ENCODE data around the gene PEAK1.

DNA sequence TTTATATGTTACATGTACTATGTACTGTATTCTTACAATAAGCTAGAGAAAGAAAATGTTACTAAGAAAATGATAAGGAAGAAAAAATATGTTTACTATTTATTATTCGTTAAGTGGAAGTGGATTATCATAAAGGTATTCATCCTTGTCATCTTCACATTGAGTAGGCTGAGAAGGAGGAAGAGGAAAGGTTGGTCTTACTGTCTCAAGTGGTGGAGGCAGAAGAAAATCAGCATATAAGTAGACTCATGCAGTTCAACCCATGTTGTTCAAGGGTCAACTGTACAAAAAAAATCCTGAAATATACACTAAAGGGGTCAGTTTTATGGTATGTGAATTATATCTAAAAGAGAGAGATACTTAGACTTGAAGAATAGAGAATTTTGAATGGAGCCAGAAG, 6.5 kb upstream of the PEAK1 start:
- TF ChIP-seq, protein P1, sequence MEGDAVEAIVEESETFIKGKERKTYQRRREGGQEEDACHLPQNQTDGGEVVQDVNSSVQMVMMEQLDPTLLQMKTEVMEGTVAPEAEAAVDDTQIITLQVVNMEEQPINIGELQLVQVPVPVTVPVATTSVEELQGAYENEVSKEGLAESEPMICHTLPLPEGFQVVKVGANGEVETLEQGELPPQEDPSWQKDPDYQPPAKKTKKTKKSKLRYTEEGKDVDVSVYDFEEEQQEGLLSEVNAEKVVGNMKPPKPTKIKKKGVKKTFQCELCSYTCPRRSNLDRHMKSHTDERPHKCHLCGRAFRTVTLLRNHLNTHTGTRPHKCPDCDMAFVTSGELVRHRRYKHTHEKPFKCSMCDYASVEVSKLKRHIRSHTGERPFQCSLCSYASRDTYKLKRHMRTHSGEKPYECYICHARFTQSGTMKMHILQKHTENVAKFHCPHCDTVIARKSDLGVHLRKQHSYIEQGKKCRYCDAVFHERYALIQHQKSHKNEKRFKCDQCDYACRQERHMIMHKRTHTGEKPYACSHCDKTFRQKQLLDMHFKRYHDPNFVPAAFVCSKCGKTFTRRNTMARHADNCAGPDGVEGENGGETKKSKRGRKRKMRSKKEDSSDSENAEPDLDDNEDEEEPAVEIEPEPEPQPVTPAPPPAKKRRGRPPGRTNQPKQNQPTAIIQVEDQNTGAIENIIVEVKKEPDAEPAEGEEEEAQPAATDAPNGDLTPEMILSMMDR (conservative IDR thresholded peaks at IDR 0.05; ENCODE audit: low read length) = no peak
- TF ChIP-seq EZH2phosphoT487 (IDR thresholded peaks at IDR 0.05; ENCODE audit: borderline replicate concordance, low read depth, low read length) = no peak

Measured in OCI-LY7 (cell line).